Fibroblast of lung (primary cell): Measurements from ENCODE around the gene SRPX2. TPM values are rescaled to one million over a fixed set of nuclear protein-coding genes. Genes with fewer than 3 reads are reported as not detected.

Experiments used
- DNase-seq, 2 donors: peaks; one replicate each; pipeline versions ENCODE4 v3.0.0 to v3.0.0-alpha.2; 2010; ENCODE audit warnings: low read depth in 2 of 2
- H2AFZ ChIP-seq: 2 replicates; pipeline ENCODE4 v1.5.1; 2012; ENCODE audit warnings: low read length, control low read depth, inconsistent platforms
- H3K27ac ChIP-seq: 2 replicates; pipeline ENCODE4 v1.5.1; 2011; ENCODE audit warnings: low read length, control low read depth; ENCODE audit not compliant: insufficient read depth
- H3K27me3 ChIP-seq: 2 replicates; pipeline ENCODE4 v1.5.1; 2011; ENCODE audit warnings: mild to moderate bottlenecking, low read length; ENCODE audit not compliant: control insufficient read depth, insufficient read depth
- H3K36me3 ChIP-seq: 2 replicates; pipeline ENCODE4 v1.5.1; 2011; ENCODE audit warnings: low read length; ENCODE audit not compliant: control insufficient read depth, insufficient read depth
- H3K4me1 ChIP-seq: 2 replicates; pipeline ENCODE4 v1.5.1; 2011; ENCODE audit warnings: low read length; ENCODE audit not compliant: control insufficient read depth, insufficient read depth; ENCODE audit errors: extremely low read depth
- H3K4me2 ChIP-seq: 2 replicates; pipeline ENCODE4 v1.5.1; 2011; ENCODE audit warnings: low read length, control low read depth; ENCODE audit not compliant: insufficient read depth; ENCODE audit errors: extremely low read depth
- H3K4me3 ChIP-seq, 4 experiments: fragments of 200-600 bp in 1 of 4; sonication (generic) in 1 of 4; replicated peaks in 1 of 4; 2 replicates each; pipeline ENCODE4 v1.5.1; 2011 to 2016; ENCODE audit warnings: low read length in 4 of 4, low read depth in 3 of 4, mild to moderate bottlenecking in 3 of 4, control low read depth in 2 of 4, inconsistent platforms in 1 of 4, mixed read lengths in 1 of 4; ENCODE audit not compliant: insufficient read depth in 1 of 4; ENCODE audit errors: control extremely low read depth in 1 of 4
- H3K79me2 ChIP-seq: 2 replicates; pipeline ENCODE4 v1.5.1; 2012; ENCODE audit warnings: mild to moderate bottlenecking, low read length, inconsistent platforms; ENCODE audit not compliant: control insufficient read depth, insufficient read depth
- H3K9ac ChIP-seq: 2 replicates; pipeline ENCODE4 v1.5.1; 2011; ENCODE audit warnings: mild to moderate bottlenecking, low read length, control low read depth; ENCODE audit not compliant: insufficient read depth
- H3K9me3 ChIP-seq: 2 replicates; pipeline ENCODE4 v1.5.1; 2012; ENCODE audit warnings: low read depth, low read length; ENCODE audit not compliant: control insufficient read depth, insufficient read depth
- H4K20me1 ChIP-seq: 2 replicates; pipeline ENCODE4 v1.5.1; 2011; ENCODE audit warnings: low read length; ENCODE audit not compliant: control insufficient read depth, insufficient read depth; ENCODE audit errors: extremely low read depth
- CTCF ChIP-seq, 2 donors: IDR thresholded peaks in 1 of 2; conservative IDR thresholded peaks in 1 of 2; 1 replicate in 1 of 2; 2 replicates in 1 of 2; pipeline ENCODE4 v1.5.1; 2011 to 2012; ENCODE audit warnings: low read length in 2 of 2, control low read depth in 1 of 2, inconsistent platforms in 1 of 2, low read depth in 1 of 2, mild to moderate bottlenecking in 1 of 2
- EZH2 ChIP-seq: IDR thresholded peaks from 2 replicates; pipeline ENCODE4 v1.5.1; 2012; ENCODE audit warnings: low read length, control low read depth, mild to moderate bottlenecking; ENCODE audit errors: missing control alignments
- polyA minus RNA-seq: library from RNA; depleted of rRNA, polyadenylated mRNA; stranded (reverse); fragments of >200 nt; gene quantifications from 2 replicates; pipeline ENCODE4 v1.2.3, GENCODE V29; 2011; ENCODE audit warnings: low replicate concordance
- polyA plus RNA-seq, 2 donors: library from polyadenylated mRNA; depleted of rRNA in 1 of 2; stranded (reverse) in 1 of 2; unstranded in 1 of 2; fragments of >200 nt; gene quantifications; 2 replicates each; pipeline ENCODE4 v1.2.1, GENCODE V29; 2011 to 2012; ENCODE audit warnings: missing spikeins in 1 of 2
- total RNA-seq: library from RNA; depleted of rRNA; stranded (reverse); fragments of >200 nt; gene quantifications from 2 replicates; pipeline ENCODE4 v1.2.1, GENCODE V29; 2014

The SRPX2 gene
- total RNA-seq (13.4 and 18.2 TPM in 2 replicates), polyA plus RNA-seq (41.1 and 77.6 TPM in 2 replicates), polyA minus RNA-seq (47.3 and 76.4 TPM in 2 replicates)
- 35.7 and 69.7 TPM in 2 replicates for polyA plus RNA-seq (2012)

- peaks cover 26% of the 10 kb centered on the region for H3K4me1 ChIP-seq
- no peaks in the 10 kb centered on the region for H3K36me3 ChIP-seq
- H3K27ac ChIP-seq, result peak within 1 kb of the TSS; percentile 88
- peak within 1 kb of the TSS; percentile 76 for H3K4me2 ChIP-seq
- H2AFZ ChIP-seq, result no peak within 1 kb of the TSS
- no peaks in the 10 kb centered on the region for H3K9me3 ChIP-seq
- H4K20me1 ChIP-seq, result no peaks in the 10 kb centered on the region
- peaks cover 12% of the 10 kb centered on the region for H3K79me2 ChIP-seq
- no peaks in the 10 kb centered on the region for H3K27me3 ChIP-seq
- peak within 1 kb of the TSS; percentile 65 for H3K9ac ChIP-seq
- no peak for TF ChIP-seq CTCF (conservative IDR thresholded peaks at IDR 0.05 in 1 of 2, IDR thresholded peaks at IDR 0.05 in 1 of 2; ENCODE audit: low read depth in 1 of 2, low read length in 2 of 2)
- no peak for TF ChIP-seq EZH2
- DNase-seq, result peak; percentile 90 to 91
- peak within 1 kb of the TSS; percentile 45 to 82 (median 64) for H3K4me3 ChIP-seq
Measured at GRCh38 chrX:100643956-100644860, at the start of gene SRPX2. SRPX2 (plus strand) TSS chrX:100644199; CDS start chrX:100646323, 2,124 bp downstream.

DNA sequence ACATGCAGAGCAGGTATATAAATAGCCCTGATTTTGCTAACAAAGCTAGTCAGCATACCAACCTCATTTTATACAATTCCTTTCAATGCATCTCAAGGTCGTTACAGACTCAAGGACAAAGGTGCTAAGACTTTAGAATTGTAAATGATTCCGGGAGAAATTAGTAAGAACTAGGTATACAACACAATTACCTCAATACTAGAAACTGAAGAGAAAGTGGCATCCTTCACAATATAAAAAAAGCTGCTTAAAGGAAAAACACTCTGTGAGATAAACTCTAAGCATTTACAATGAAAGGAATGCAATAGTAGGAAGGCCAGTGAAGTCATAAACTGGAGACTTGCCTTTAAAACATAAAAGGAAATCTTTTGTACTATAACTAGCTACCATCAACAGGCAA, 47.4 kb upstream of the SRPX2 start:
- Histone ChIP-seq H3K9me3 (no peaks in the 10 kb centered on the region), H3K27me3 (peaks cover 2% of the 10 kb centered on the region), H3K4me1 (no peaks in the 10 kb centered on the region), H3K27ac (no peak overlapping the region), H2AFZ (no peak overlapping the region), H3K4me3 (no peak overlapping the region), H3K36me3 (no peaks in the 10 kb centered on the region), H3K79me2 (no peaks in the 10 kb centered on the region), H4K20me1 (no peaks in the 10 kb centered on the region), H3K4me2 (no peak overlapping the region), H3K9ac (no peak overlapping the region)
- no peak for DNase-seq
- TF ChIP-seq CTCF (conservative IDR thresholded peaks at IDR 0.05 in 1 of 2, IDR thresholded peaks at IDR 0.05 in 1 of 2; ENCODE audit: low read depth in 1 of 2, low read length in 2 of 2), result no peak
- no peak for TF ChIP-seq EZH2

- Histone ChIP-seq H3K4me2 (no peak overlapping the region), H3K4me3 (no peak overlapping the region), H3K9me3 (no peaks in the 10 kb centered on the region), H3K27me3 (peaks cover 2% of the 10 kb centered on the region), H2AFZ (no peak overlapping the region), H3K27ac (no peak overlapping the region), H3K36me3 (no peaks in the 10 kb centered on the region), H4K20me1 (no peaks in the 10 kb centered on the region), H3K4me1 (no peaks in the 10 kb centered on the region), H3K79me2 (no peaks in the 10 kb centered on the region), H3K9ac (no peak overlapping the region)
- TF ChIP-seq CTCF (conservative IDR thresholded peaks at IDR 0.05 in 1 of 2, IDR thresholded peaks at IDR 0.05 in 1 of 2; ENCODE audit: low read depth in 1 of 2, low read length in 2 of 2), result no peak
- TF ChIP-seq EZH2, result no peak
- DNase-seq, result no peak
Measured at GRCh38 chrX:100599456-100599855, 44.5 kb upstream of the SRPX2 start.
